K562 (cell line): ENCODE data around the gene CACNA1A. TPM values are rescaled to one million over a fixed set of nuclear protein-coding genes. Genes with fewer than 3 reads are reported as not detected.
A peak's percentile ranks its signal among the peaks of the same experiment; 100 is the strongest.

Experiments used
- ATAC-seq: fragments of 200-7000 bp; cut with Tn5 transposase; 3 replicates; pipeline ENCODE4 v1.9.1; 2020; ENCODE audit warnings: moderate library complexity
- BruUV-seq: library from RNA; stranded (reverse); fragments of 400-500 nt; replicated peaks from 2 replicates; lab custom pipeline; 2021; lab: Mats Ljungman, UMichigan
- CTCF ChIA-PET: fragments of 300-600 bp; formaldehyde crosslinking; extraction: SDS; loops from one replicate; lab custom pipeline; 2021; ENCODE audit warnings: low intra/inter-chr PET ratio; lab: Yijun Ruan, JAX
- POLR2A ChIA-PET: fragments of 300-600, 350-650 bp; sonication (Branson Sonifier 250); formaldehyde crosslinking; extraction: SDS; loops from one replicate; lab custom pipeline; 2021; ENCODE audit warnings: antibody characterized with exemption, inconsistent platforms; lab: Yijun Ruan, JAX
- DNase-seq, 4 experiments: peaks; one replicate each; pipeline versions ENCODE4 v3.0.0 to v3.0.0-alpha.2; 2011 to 2018; ENCODE audit warnings: low spot score in 3 of 4, mixed read lengths in 3 of 4; ENCODE audit errors: extremely low read depth in 1 of 4
- FAIRE-seq: peaks from 2 replicates; lab custom pipeline; 2011; peaks lifted over from hg19 to GRCh38; lab: Jason Lieb, UNC
- H2AFZ ChIP-seq: 2 replicates; pipeline ENCODE4 v1.6.0; 2011; ENCODE audit warnings: low read depth, low read length, control low read depth, inconsistent platforms
- H3K27ac ChIP-seq: fragments of 200-600 bp; 3 replicates; pipeline ENCODE4 v1.8.0; 2011; ENCODE audit warnings: low read depth, mild to moderate bottlenecking, control low read depth, inconsistent platforms, low read length, moderate library complexity, mixed read lengths; ENCODE audit errors: extremely low read depth
- H3K27me3 ChIP-seq, 2 experiments: fragments of 300-600 bp in 1 of 2; 2 replicates in 1 of 2; 3 replicates in 1 of 2; pipeline versions ENCODE4 v1.6.0 to v1.8.0; 2011; ENCODE audit warnings: inconsistent platforms in 2 of 2, low read length in 2 of 2, mild to moderate bottlenecking in 1 of 2, mixed read lengths in 1 of 2, moderate library complexity in 1 of 2; ENCODE audit not compliant: control insufficient read depth in 2 of 2, insufficient read depth in 2 of 2
- H3K36me3 ChIP-seq: fragments of 300-600 bp; 3 replicates; pipeline ENCODE4 v1.8.0; 2011; ENCODE audit warnings: mild to moderate bottlenecking, low read length, inconsistent platforms; ENCODE audit not compliant: control insufficient read depth, insufficient read depth
- H3K4me1 ChIP-seq, 2 experiments: fragments of 200-600 bp in 1 of 2; replicated peaks in 1 of 2; 2 replicates in 1 of 2; 3 replicates in 1 of 2; pipeline versions ENCODE4 v1.5.1 to v1.8.0; 2011; ENCODE audit warnings: inconsistent platforms in 2 of 2, low read length in 2 of 2, mild to moderate bottlenecking in 1 of 2, mixed read lengths in 1 of 2, moderate library complexity in 1 of 2; ENCODE audit not compliant: control insufficient read depth in 2 of 2, insufficient read depth in 2 of 2
- H3K4me2 ChIP-seq: 2 replicates; pipeline ENCODE4 v1.6.1; 2011; ENCODE audit warnings: low read length, control low read depth, inconsistent platforms, mixed read lengths; ENCODE audit not compliant: insufficient read depth
- H3K4me3 ChIP-seq: fragments of 200-600 bp; sonication (generic), shearing (Covaris generic); 2 replicates; pipeline ENCODE4 v1.5.1; 2016; ENCODE audit warnings: control low read depth, inconsistent platforms
- H3K79me2 ChIP-seq: fragments of 200-600 bp; 3 replicates; pipeline ENCODE4 v1.8.0; 2011; ENCODE audit warnings: low read length, inconsistent platforms; ENCODE audit not compliant: control insufficient read depth, insufficient read depth
- H3K9ac ChIP-seq, 2 experiments: 2 replicates each; pipeline versions ENCODE4 v1.6.0 to v1.6.1; 2011; ENCODE audit warnings: low read depth in 2 of 2, low read length in 2 of 2, control low read depth in 1 of 2, inconsistent platforms in 1 of 2, mild to moderate bottlenecking in 1 of 2, mixed read lengths in 1 of 2; ENCODE audit not compliant: insufficient read depth in 1 of 2
- H3K9me1 ChIP-seq: one replicate; pipeline ENCODE4 v1.6.0; 2011; ENCODE audit warnings: inconsistent platforms, mild to moderate bottlenecking, low read length, moderate library complexity; ENCODE audit not compliant: control insufficient read depth, insufficient read depth
- H3K9me3 ChIP-seq: replicated peaks from 2 replicates; pipeline ENCODE4 v1.5.1; 2011; ENCODE audit warnings: low read depth, low read length, inconsistent platforms; ENCODE audit not compliant: control insufficient read depth, insufficient read depth
- H4K20me1 ChIP-seq: replicated peaks from 2 replicates; pipeline ENCODE4 v1.6.1; 2011; ENCODE audit warnings: low read length, inconsistent platforms, mixed read lengths; ENCODE audit not compliant: control insufficient read depth, insufficient read depth
- ARID4B ChIP-seq: sonication (generic); formaldehyde crosslinking; IDR thresholded peaks from 2 replicates; pipeline ENCODE4 v1.8.0; 2022; ENCODE audit warnings: mild to moderate bottlenecking, missing genetic modification reagents
- BCOR ChIP-seq: fragments of 450-650 bp; IDR thresholded peaks from 2 replicates; pipeline ENCODE4 v1.6.1; 2016
- ETV5 ChIP-seq: sonication (generic); formaldehyde crosslinking; IDR thresholded peaks from 2 replicates; pipeline ENCODE4 v1.4.0; 2020; ENCODE audit warnings: low read depth, mild to moderate bottlenecking, missing genetic modification reagents
- HDAC1 ChIP-seq, 2 experiments: fragments of 450-650 bp; IDR thresholded peaks; 2 replicates each; pipeline ENCODE4 v1.6.1; 2016 to 2017; ENCODE audit warnings: inconsistent platforms in 1 of 2, mild to moderate bottlenecking in 1 of 2, moderate library complexity in 1 of 2
- MTA3 ChIP-seq: fragments of 450-650 bp; formaldehyde crosslinking; IDR thresholded peaks from 2 replicates; pipeline ENCODE4 v1.6.1; 2017; ENCODE audit warnings: mild to moderate bottlenecking, borderline replicate concordance
- PCBP2 ChIP-seq: fragments of 200-400 bp; formaldehyde crosslinking; IDR thresholded peaks from 2 replicates; pipeline ENCODE4 v1.6.1; 2018; ENCODE audit warnings: low read length, low read depth, mild to moderate bottlenecking, moderate library complexity; ENCODE audit not compliant: poor library complexity, severe bottlenecking
- PHB ChIP-seq: fragments of 250-450 bp; sonication (Bioruptor Pico); IDR thresholded peaks from 2 replicates; pipeline ENCODE4 v1.5.0; 2021
- RBM25 ChIP-seq: fragments of 200-400 bp; formaldehyde crosslinking; IDR thresholded peaks from 2 replicates; pipeline ENCODE4 v1.6.1; 2018; ENCODE audit warnings: low read length, low read depth, moderate library complexity; ENCODE audit not compliant: severe bottlenecking
- TSC22D4 ChIP-seq: fragments of 450-650 bp; IDR thresholded peaks from 2 replicates; pipeline ENCODE4 v1.6.1; 2016; ENCODE audit warnings: missing genetic modification characterization, missing biosample characterization, control low read depth
- ZNF146 ChIP-seq: IDR thresholded peaks from one replicate; pipeline ENCODE4 v1.6.1; 2018; ENCODE audit warnings: missing compliant biosample characterization; ENCODE audit not compliant: unreplicated experiment
- WGBS: fragments of 100-300 bp; shearing (Covaris generic); methylation state at CpG from one replicate; pipeline ENCODE4 v1.1.6; 2016; ENCODE audit warnings: low coverage, mixed read lengths; ENCODE audit not compliant: insufficient coverage; ENCODE audit errors: missing lambda C conversion rate; 5-methylcytosine and 5-hydroxymethylcytosine counted together
- in situ Hi-C: fragments of 300-500 bp; cut with MboI; formaldehyde crosslinking; loops from 4 replicates; pipeline ENCODE4 v1.15.0; 2018; ENCODE audit warnings: inconsistent platforms, mixed read lengths
- intact Hi-C: fragments of 100-400 bp; cut with micrococcal nuclease; formaldehyde crosslinking; loops from 2 replicates; pipeline ENCODE4 v1.14.2; 2022
- polyA plus RNA-seq, 8 experiments: library from polyadenylated mRNA; depleted of rRNA in 4 of 8; stranded (reverse) in 5 of 8; unstranded in 3 of 8; fragments of >200 nt; fragmentation: Nextera tagmentation in 2 of 8; fragmentation: Illumina TruSeq in 1 of 8; extraction: Ambion mirVana in 2 of 8; extraction: Trizol in 1 of 8; gene quantifications; 2 replicates each; pipeline versions ENCODE4 v1.2.1 to v1.2.3, GENCODE V29; 2011 to 2014; ENCODE audit warnings: inconsistent platforms in 1 of 8, missing spikeins in 1 of 8
- total RNA-seq, 7 experiments: library from RNA; depleted of rRNA in 6 of 7; stranded (reverse); fragments of >200 nt in 6 of 7; fragmentation: Illumina TruSeq in 2 of 7; extraction: Trizol in 2 of 7; gene quantifications; 2 replicates each; pipeline versions ENCODE4 v1.2.1 to v1.2.3, GENCODE V29; 2011 to 2021; ENCODE audit warnings: low replicate concordance in 1 of 7

CACNA1A gene
- total and polyA plus RNA-seq, 9 of the 15 experiments (the other 6 are each of a cell fraction or from before 2014, with no cell fraction given): 0.03 to 0.20 (median 0.09) TPM; not detected in 1

DNA sequence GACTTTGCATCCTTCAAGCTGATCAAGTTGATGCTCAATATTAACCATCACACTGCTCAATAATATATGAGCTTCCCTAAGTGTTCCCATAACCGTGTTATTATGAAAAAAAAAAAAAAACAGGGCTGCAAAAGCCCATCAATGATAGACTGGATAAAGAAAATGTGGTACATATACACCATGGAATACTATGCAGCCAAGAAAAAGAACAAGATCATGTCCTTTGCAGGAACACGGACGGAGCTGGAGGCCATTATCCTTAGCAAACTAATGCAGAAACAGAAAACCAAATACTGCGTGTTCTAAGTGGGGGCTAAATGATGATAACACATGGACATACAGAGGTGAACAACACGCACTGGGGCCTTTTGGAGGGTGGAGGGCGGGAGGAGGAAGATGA, 58.3 kb downstream of the CACNA1A start:
- BruUV-seq: no TSS peak
- CTCF ChIA-PET: no interaction called here
- Histone ChIP-seq H3K27ac (no peak overlapping the region), H3K79me2 (no peaks in the 10 kb centered on the region), H3K4me1 (no peaks in the 10 kb centered on the region), H3K4me3 (no peak overlapping the region), H3K36me3 (no peaks in the 10 kb centered on the region), H3K4me2 (no peak overlapping the region), H3K27me3 (no peaks in the 10 kb centered on the region; a peak in 1 of 5 replicates), H3K9me1 (no peaks in the 10 kb centered on the region), H2AFZ (no peak overlapping the region), H4K20me1 (no peaks in the 10 kb centered on the region), H3K9me3 (no peaks in the 10 kb centered on the region; the same call in 1 of the 2 replicates), H3K9ac (no peak overlapping the region)
- TF ChIP-seq ZNF146 (CRISPR knock-in tag): peak; percentile 96
- TF ChIP-seq TSC22D4: no peak
- no peak for TF ChIP-seq MTA3
- TF ChIP-seq HDAC1 (IDR thresholded peaks at IDR 0.05): no peak
- no peak for TF ChIP-seq PCBP2
- TF ChIP-seq BCOR: 0 out of 2 replicates have a peak, but pooled peaks have one; percentile 24
- TF ChIP-seq ETV5 (CRISPR knock-in tag): no peak
- no peak for TF ChIP-seq ARID4B (CRISPR knock-in tag)
- TF ChIP-seq PHB: no peak
- peak; percentile 33 for TF ChIP-seq RBM25
- POLR2A ChIA-PET: no interaction called here
- in situ Hi-C loops (no loop called here), intact Hi-C loops (loop anchor here (10.0 kb wide), 1 partner anchor 137 kb away; no protein-coding TSS in a partner anchor)
- DNase-seq (no peak), ATAC-seq (no peak), FAIRE-seq (no peak)
- 2% methylated on average over 5 of the region's 6 CpGs for WGBS
